Fibroblast of lung (primary cell): ENCODE results near the gene RHOB.

ENCODE experiments used
- CTCF ChIP-seq, 2 donors: IDR thresholded peaks in 1 of 2; conservative IDR thresholded peaks in 1 of 2; 1 replicate in 1 of 2; 2 replicates in 1 of 2; pipeline ENCODE4 v1.5.1; 2011 to 2012; ENCODE audit warnings: low read length in 2 of 2, control low read depth in 1 of 2, inconsistent platforms in 1 of 2, low read depth in 1 of 2, mild to moderate bottlenecking in 1 of 2
- EZH2 ChIP-seq: IDR thresholded peaks from 2 replicates; pipeline ENCODE4 v1.5.1; 2012; ENCODE audit warnings: low read length, control low read depth, mild to moderate bottlenecking; ENCODE audit errors: missing control alignments

GRCh38 chr2:20397811-20398447, 48.9 kb upstream of the RHOB start:
- TF ChIP-seq CTCF (conservative IDR thresholded peaks at IDR 0.05 in 1 of 2, IDR thresholded peaks at IDR 0.05 in 1 of 2; ENCODE audit: low read depth in 1 of 2, low read length in 2 of 2) (no peak), EZH2 (no peak)
